NOMO-1 (cell line): ENCODE results near the gene NIBAN1.
A peak's percentile ranks its signal among the peaks of the same experiment; 100 is the strongest.

ENCODE experiments used
- DNase-seq, 2 experiments: peaks; one replicate each; lab custom pipeline; 2025; ENCODE audit not compliant: unreplicated experiment in 2 of 2; lab: John Stamatoyannopoulos, UW

The NIBAN1 gene

GRCh38 chr1:184947497-184948256, 26.6 kb downstream of the NIBAN1 start:
- no peak for DNase-seq

DNA sequence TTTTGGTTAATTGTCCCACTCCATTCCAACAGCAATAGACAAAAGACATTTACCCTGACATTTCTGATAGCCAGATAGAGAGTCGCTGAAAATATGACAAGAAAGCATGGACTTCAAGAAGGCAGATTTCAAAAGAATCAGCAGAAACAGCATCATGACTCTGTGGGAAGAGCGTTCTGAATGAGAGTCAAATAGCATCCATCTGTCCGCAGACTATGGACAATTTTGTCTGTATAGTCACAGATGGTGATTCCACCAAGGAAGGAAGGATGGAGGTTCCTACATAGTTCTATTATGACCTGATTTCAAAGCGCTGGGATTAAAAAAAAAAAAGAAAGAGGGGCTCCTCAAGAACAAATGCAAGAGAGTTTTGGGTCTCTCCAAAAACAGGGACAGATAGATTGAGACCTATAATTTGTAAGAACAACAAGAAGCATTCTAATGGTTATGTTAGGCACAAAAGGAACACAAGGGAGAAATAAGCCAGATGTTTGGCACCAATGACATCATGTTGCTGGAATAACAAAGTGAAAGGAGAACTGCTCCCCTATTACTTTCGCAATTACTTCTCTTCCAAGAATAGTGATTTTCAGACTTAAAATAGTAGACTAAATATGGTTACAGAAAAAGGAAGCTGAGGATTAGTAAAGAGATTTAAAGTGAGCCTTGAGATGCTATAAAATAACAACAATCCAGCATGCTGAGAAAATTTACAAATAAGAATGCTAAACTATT, 28.5 kb downstream of the NIBAN1 start:
- DNase-seq: peak; percentile 41 to 89

- DNase-seq: peak; percentile 30 to 87
These were observed 29.3 kb downstream of the NIBAN1 start for GRCh38 chr1:184945029-184945428.

DNA sequence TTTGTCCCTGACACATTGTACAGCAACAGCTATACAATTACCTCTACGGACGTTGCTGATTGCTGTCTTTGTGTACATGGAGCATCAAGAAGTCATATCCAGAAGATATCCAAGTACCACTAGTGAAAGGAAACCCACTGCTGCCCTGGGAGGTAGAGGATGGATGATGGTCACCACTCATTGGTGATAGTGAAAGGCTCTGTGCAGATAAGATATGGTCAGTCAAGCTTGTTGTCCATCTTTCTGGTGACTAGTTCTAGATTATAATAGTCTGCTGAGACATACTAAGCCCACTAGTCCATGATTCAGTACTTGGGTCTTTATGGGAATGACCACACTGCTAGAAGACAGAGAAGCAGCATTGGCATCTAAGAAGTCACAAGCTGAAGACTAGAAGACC, 30.3 kb downstream of the NIBAN1 start:
- DNase-seq: no peak

GRCh38 chr1:184941735-184942134, 32.6 kb downstream of the NIBAN1 start:
- no peak for DNase-seq

- DNase-seq: no peak
These were observed 32.9 kb downstream of the NIBAN1 start for GRCh38 chr1:184941410-184941733.

DNA sequence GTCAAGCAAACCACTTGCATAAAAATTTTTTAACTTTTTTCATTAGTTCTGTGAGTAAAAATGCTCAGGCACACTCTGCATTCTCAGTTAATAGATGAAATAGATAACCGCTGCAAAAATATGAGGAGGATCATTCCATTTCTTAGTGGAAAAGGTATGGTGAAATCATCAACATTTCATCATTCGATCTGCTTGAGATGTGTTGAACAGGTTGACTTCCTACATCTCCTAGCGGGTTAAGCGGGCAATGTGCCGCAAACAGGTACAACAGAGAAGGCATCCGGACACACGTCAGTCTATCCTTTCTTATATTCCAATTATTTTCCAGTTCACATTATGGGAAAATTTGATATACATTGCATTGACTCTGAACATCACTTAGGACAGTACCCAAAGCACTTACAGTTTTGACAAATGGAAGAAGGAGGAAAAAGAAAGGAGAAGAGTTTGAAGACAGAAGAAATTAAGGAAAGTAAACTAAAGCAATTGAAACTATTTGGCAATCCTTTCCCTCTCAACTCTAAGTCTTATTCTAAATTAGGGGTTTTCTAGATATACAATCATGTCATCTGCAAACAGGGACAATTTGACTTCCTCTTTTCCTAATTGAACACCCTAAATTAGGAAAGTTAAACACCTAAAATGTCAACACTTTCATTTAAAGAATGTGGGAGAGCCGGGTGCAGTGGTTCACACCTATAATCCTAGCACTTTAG, 33.5 kb downstream of the NIBAN1 start:
- DNase-seq: no peak

GRCh38 chr1:184940226-184940625, 34.1 kb downstream of the NIBAN1 start:
- no peak for DNase-seq

- no peak for DNase-seq
These were observed 36.6 kb downstream of the NIBAN1 start for GRCh38 chr1:184937729-184938128.

DNA sequence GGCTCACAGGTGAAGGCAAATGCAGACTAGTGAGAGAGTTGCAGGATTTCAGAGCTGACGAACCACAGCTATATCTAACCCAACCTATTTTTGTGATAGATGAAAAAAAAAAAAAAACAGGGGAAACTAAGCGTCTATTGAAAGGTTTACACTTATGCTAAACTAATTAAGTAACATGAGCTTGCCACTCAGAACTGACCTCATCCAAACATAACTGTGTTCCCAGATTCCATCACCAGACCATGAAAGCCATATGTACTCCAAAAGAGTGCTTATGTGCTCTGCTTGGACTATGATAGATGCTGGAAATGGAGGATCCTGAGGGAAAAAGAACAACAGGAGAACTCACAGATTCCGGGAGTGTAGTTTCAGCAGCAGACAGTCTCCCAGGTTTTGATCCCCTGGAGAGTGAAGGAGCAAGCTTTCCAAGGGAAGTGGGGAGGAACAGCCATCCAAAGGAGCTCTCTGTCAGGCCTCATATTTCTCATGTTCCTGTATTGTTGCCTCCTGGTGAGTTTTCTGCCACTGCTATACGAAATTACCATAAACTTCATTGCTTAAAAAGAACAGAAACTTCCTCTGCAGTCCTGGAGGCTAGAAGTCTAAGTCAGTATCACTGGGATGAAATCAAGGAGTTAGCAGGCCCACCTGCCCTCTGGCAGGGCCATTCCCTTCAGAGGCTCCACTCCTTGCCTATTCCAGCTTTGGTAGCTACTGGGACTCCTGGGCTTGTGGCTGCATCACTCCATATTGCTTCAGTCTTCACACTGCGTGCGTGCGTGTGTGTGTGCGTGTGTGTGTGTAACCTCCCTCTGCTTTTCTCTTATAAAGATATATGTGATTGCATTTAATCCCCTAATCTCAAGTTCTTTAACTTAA, 38.1 kb downstream of the NIBAN1 start:
- DNase-seq: no peak

GRCh38 chr1:184933944-184934343, 40.4 kb downstream of the NIBAN1 start:
- no peak for DNase-seq

- DNase-seq: no peak
These were observed 42.0 kb downstream of the NIBAN1 start for GRCh38 chr1:184932319-184932718.

DNA sequence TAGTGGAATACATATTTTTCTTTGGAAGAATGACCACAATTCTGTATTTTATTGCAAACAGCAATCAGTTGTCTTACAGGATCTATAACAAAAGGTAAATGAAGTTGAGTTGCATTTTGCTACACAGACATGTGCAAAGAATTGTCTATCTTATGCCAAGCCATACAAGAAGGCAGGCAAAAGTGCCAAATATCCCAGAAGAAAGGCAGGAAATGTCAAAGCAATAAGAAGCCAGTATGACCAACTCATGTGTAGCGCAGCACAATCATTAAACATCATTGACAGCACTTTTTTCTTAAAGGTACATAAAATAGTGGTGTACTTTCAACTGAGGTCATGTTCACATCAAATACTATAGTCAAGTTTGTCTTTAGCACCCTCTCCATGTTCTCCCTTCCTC, 42.7 kb downstream of the NIBAN1 start:
- no peak for DNase-seq

DNA sequence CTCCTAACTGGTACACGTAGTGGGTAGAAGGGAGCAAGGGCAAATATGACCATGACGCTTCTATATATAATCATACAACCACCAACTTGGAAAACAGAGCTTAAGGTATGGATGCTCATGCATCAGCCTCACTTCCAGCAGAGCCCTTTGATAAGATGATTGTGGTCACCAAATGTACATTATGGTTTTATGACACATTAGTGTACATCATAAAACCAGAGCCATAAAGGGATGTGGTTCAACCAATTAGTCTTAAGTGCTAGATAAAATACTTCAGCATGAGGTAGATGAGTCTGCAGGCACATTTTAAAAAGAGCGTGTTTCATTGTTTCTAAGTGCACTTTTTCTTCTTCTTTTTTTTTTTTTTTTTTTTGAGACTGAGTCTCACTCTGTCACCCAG, 43.7 kb downstream of the NIBAN1 start:
- peak; percentile 54 to 83 for DNase-seq

GRCh38 chr1:184930232-184930631, 44.1 kb downstream of the NIBAN1 start:
- no peak for DNase-seq

DNA sequence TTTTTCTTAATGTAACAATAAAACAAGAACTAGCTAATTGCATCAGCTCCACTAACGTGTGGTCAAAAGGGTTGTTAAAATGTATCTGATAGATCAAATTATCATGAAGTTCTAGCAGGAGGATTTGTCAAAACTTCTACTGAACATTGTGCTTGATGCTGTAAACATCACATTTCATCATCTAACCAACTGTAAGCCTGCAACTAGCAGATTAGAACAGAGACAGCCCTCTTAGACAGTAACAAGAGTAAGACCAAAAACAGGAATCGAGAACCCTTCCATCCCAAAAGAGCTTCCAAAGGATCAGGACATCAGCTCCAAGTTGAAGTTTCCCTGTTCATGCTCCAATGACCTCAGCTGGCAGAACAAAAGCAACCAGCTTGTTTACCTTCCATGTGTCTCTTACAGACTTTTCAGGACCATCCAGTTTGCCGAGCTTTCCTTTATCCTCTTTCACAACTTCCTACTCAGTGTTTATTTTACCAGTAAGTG, 44.6 kb downstream of the NIBAN1 start:
- DNase-seq: peak in 1 of 2 experiments; percentile 41

DNA sequence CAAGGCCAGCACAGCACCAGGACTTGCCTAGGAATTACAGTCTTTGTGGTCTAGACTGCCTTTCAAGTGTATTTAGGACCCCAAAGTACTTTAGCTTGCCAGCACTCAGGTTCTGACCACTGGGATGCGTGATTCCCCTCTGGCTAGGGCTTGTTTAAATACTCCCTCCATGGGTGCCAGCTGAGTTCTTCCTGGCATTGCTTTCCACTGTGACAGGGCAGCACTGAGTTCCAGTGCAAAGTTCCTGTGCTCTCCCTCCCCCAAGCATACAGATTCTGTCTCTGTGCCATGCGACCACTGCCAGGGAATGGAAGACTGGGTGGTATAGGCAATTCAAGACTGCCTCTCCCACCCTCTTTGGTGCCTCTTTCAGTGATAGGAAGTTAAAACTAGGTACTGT, 45.9 kb downstream of the NIBAN1 start:
- DNase-seq: no peak
